T-helper 1 cell treated with Interleukin-12 subunit alpha and Interleukin-12 subunit beta and Interleukin-4 antibody, amounts not matched to agents 30 μg/mL and 1 μg/mL, for 36 hours (primary cell): ENCODE data around the gene CNTN4.

Source experiments
- H3K27ac Mint-ChIP-seq: one replicate; pipeline ENCODE4 v1.8.0; 2021; ENCODE audit warnings: mild to moderate bottlenecking, mixed read lengths
- H3K27me3 Mint-ChIP-seq: one replicate; pipeline ENCODE4 v1.8.0; 2021; ENCODE audit warnings: low read depth, mixed read lengths
- H3K36me3 Mint-ChIP-seq: one replicate; pipeline ENCODE4 v1.8.0; 2021; ENCODE audit warnings: low read depth, mixed read lengths
- H3K4me1 Mint-ChIP-seq: one replicate; pipeline ENCODE4 v1.8.0; 2021; ENCODE audit warnings: low read depth, mixed read lengths
- H3K4me3 Mint-ChIP-seq: one replicate; pipeline ENCODE4 v1.8.0; 2021; ENCODE audit warnings: mild to moderate bottlenecking, moderate library complexity, mixed read lengths
- H3K9me3 Mint-ChIP-seq: one replicate; pipeline ENCODE4 v1.8.0; 2021; ENCODE audit warnings: mixed read lengths

Gene CNTN4

DNA sequence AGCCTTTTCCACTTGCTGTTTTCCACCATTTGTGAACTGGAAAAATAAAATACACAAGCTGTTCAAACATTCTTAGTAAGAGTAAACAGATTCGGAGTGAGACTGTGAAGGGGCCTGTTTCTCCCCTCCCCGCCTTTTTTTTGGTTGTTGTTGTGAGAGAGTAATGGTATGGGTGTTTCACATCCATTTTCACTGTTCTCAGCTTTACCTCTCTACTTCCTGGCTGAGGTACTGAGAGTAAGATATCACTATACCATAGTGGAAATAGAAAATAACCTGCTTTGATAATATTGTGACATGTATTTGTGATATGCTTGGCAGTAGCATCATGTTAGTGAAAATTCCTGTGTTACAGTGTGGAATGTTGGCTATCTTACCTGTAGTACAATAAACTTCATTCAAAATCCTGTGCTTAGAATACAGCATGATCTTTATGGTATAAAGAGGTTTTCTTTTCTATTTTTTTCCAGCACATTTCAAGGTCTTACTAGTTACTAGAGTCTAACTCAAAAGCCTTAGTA, 12.0 kb downstream of the CNTN4 start:
- H3K36me3 Mint-ChIP-seq: no peaks in the 10 kb centered on the region
- no peaks in the 10 kb centered on the region for H3K27me3 Mint-ChIP-seq
- peaks cover 8% of the 10 kb centered on the region for H3K9me3 Mint-ChIP-seq
- no peaks in the 10 kb centered on the region for H3K4me1 Mint-ChIP-seq
- no peak overlapping the region for H3K4me3 Mint-ChIP-seq
- H3K27ac Mint-ChIP-seq: no peak overlapping the region

DNA sequence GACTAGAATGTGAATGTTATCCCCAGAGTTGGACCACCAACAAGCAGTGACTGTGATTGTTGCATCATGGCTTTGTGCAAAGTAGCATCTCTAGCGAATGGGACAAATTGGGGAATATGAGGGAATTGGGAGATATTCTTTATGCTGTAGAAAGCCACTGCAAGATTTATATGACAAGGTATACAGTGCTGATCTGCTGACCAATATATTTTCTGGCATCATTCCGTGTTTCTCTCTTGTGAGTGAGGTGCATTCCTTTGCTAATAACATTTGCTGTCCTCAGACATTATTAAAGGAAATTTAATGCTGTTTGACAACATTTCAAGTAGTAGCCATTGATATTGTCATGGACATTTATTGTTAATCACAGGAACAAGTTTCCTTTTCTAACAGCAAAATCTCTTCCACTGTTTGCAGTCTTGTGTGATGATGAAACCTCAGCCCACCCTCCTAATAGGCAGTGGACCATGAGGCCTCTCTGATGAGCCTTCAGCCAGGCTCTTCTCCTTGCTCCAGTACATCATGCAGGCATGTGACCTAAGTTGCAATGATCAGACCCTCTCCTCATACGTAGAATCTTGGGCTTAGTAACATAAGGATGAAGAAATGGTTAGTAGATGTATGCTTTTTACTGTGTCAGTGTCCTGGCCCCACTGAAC, 16.1 kb downstream of the CNTN4 start:
- Mint-ChIP-seq H3K4me3 (no peak overlapping the region), H3K27me3 (no peaks in the 10 kb centered on the region), H3K9me3 (no peaks in the 10 kb centered on the region), H3K36me3 (no peaks in the 10 kb centered on the region), H3K4me1 (no peaks in the 10 kb centered on the region), H3K27ac (no peak overlapping the region)

DNA sequence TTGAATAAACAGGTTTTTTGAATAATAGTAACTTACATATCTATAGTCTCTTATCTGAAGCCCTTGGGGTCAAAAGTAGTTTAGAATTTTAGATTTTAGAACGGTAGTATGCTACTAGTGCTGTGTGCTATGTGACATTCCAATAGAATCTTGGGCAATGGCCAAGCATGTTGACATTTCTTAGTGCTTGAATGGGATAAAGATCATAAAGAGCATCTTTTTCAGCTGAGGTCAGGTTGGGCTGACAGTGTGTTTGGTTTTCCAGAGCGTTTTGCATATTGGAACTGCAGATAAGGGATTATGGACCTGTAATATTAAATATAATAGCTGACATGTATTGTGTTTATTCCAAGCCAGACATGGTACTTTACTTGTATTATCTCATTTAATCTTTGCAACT, 32.1 kb downstream of the CNTN4 start:
- Mint-ChIP-seq H3K27ac (no peak overlapping the region), H3K27me3 (no peaks in the 10 kb centered on the region), H3K36me3 (no peaks in the 10 kb centered on the region), H3K4me3 (no peak overlapping the region), H3K4me1 (no peaks in the 10 kb centered on the region), H3K9me3 (no peaks in the 10 kb centered on the region)

DNA sequence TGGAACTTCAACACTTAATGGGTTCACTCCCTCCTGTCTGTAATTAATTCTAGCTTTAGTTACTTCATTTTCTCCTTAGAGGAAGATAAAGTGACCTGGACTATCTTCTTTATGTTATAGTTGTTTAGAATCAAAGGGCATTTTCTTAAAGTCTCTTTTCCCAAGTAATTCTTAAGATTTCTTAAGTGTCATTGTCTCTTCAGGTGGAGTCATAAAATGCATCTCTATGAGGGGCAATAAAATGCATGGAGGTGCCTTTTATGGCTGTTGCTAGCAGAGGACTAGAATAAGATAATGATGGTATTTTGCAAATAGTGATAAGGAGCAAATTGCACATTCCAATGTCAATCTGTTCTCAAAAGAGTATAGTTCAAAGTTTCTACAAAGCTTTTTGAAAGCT, 34.5 kb downstream of the CNTN4 start:
- Mint-ChIP-seq H3K9me3 (no peaks in the 10 kb centered on the region), H3K4me1 (no peaks in the 10 kb centered on the region), H3K27me3 (no peaks in the 10 kb centered on the region), H3K4me3 (no peak overlapping the region), H3K36me3 (no peaks in the 10 kb centered on the region), H3K27ac (no peak overlapping the region)

DNA sequence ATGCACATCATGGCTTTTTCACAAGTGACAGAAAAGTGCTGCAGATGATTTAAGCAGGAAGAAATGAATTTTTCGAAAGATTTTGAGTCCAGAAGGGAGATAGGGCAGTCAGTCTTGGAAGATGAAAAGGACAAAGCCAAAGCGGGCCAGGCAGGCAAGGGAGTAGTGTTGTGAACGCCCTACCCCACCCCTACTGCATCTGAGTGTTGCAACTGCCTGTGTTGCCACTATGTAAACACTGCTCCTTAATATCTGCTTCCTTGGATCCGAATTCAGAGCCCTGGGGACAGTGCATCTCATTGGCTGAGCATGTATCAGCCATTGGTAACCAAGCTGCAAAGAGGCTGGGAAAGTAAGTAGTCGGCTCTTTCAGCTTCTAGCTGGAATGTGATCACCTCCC, 39.0 kb downstream of the CNTN4 start:
- no peaks in the 10 kb centered on the region for H3K27me3 Mint-ChIP-seq

DNA sequence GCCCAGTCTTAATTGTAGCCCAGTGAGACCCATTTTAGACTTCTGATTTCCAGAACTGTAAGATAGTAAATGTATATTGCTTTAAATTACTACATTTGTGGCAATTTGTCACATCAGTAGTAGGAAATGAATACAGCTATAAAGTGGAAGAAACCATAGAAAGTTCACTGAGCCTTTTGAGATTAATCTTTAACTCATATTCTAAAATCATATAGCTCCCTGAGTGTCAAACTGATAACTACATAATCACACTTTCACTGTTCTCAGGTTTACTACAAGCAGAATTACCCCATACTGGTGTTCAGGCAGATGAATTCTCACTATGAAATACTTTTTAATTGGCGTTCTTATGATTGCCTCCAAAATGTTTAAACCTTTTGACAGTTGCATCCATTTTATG, 42.8 kb downstream of the CNTN4 start:
- Mint-ChIP-seq H3K27ac (no peak overlapping the region), H3K27me3 (no peaks in the 10 kb centered on the region), H3K36me3 (no peaks in the 10 kb centered on the region), H3K4me1 (no peaks in the 10 kb centered on the region), H3K9me3 (peaks cover 4% of the 10 kb centered on the region), H3K4me3 (no peak overlapping the region)

More for the DNA sequence above, 39.0 kb downstream of the CNTN4 start:
- Mint-ChIP-seq H3K4me3 (no peak overlapping the region), H3K36me3 (no peaks in the 10 kb centered on the region), H3K4me1 (no peaks in the 10 kb centered on the region), H3K9me3 (peaks cover 4% of the 10 kb centered on the region), H3K27ac (no peak overlapping the region)

DNA sequence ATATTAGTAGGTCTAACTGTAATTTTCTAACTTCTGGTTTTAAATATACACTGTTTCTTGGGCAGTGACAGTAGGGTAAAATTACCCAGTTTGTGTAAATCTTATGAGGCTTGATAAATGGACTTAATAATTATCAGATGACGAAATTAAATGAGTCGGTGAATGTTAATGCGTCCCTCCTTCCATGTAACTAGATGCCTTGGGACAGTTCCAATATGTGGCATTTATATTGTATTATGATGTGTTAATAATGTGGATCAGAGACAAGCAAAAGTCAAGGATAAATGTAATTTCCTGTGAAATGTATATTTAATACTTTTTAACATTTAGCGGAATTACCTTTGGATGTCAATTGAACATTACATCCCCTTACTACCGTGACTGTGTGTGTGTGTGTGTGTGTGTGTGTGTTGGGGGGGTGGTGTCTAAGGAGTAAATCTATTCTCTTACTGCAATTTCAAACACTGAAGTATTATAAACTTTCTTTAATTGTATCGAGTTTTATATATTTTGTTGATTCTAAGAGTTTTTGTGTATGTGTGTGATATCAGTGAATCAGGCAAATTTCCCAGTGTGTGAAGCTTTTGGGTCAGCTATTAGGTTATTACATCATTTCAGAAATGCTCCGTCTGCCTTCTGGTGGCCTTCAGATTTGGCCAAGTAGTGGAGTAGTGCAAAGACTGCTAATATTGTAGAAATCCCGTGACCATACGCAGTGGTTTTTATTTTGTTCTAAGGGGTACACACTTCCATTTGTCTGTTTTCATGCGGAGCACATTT, 50.1 kb downstream of the CNTN4 start:
- no peak overlapping the region for H3K4me3 Mint-ChIP-seq
- no peaks in the 10 kb centered on the region for H3K27me3 Mint-ChIP-seq
- no peaks in the 10 kb centered on the region for H3K36me3 Mint-ChIP-seq
- H3K27ac Mint-ChIP-seq: no peak overlapping the region
- no peaks in the 10 kb centered on the region for H3K9me3 Mint-ChIP-seq
- no peaks in the 10 kb centered on the region for H3K4me1 Mint-ChIP-seq

DNA sequence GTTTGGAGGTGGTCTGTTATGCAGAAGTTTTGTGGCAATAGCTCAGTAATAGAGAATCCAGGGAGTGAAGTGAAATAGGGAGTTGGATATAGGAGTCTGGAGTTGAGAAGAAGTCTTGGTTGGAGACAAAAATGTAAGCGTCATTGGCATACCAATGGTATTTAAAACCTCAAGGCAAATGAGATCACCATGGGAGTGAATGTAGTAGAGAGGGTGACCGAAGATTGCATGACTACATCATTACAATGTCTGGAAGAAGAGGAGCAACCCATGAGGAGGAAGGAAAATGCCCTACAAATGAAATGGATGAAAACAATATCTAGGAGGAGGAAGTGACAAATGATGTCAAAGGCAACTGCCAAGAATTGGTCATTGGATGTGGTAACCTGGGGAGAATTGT, 54.4 kb downstream of the CNTN4 start:
- H3K36me3 Mint-ChIP-seq: no peaks in the 10 kb centered on the region
- no peak overlapping the region for H3K4me3 Mint-ChIP-seq
- H3K4me1 Mint-ChIP-seq: no peaks in the 10 kb centered on the region
- H3K27me3 Mint-ChIP-seq: no peaks in the 10 kb centered on the region
- no peak overlapping the region for H3K27ac Mint-ChIP-seq
- no peaks in the 10 kb centered on the region for H3K9me3 Mint-ChIP-seq

DNA sequence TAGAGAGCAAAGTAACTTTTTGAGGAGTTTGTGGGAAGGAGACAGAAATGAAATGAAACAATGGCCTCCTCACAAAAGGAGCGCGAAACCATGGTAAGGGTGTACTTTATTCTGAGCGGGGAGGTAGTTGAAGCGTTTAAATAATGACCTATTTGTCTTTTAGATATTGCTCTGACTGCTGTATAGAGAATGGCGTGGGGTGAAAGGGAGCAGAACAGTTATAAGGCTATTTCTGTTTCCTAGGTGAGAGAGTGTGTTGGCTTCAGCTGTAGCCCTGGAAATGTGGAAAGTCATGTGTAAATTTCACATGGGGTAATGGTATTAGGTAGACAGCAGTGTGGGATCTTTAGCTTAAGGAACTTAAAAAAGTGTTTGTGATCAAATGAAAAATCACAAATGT, 54.9 kb downstream of the CNTN4 start:
- H3K27ac Mint-ChIP-seq: no peak overlapping the region
- no peaks in the 10 kb centered on the region for H3K36me3 Mint-ChIP-seq
- no peaks in the 10 kb centered on the region for H3K4me1 Mint-ChIP-seq
- no peak overlapping the region for H3K4me3 Mint-ChIP-seq
- no peaks in the 10 kb centered on the region for H3K9me3 Mint-ChIP-seq
- no peaks in the 10 kb centered on the region for H3K27me3 Mint-ChIP-seq

DNA sequence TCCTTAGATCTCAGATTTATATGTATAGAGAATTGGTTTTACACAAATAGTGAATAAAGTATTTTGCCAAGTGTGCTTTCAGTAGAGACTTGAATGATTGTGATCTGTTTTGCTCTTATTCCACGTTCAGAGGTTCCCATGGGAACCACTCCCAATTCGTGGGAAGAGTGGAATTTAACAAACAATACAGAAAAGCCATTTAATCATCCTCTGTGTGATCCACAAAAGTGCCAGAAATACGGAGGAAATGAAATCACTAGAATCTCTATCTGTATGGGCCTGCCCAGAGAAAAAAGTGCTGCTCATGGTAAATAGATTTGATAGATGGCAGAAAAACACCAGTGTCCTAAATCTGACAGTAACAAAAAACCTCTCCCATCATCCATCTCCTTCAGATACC, 56.0 kb downstream of the CNTN4 start:
- Mint-ChIP-seq H3K27me3 (no peaks in the 10 kb centered on the region), H3K4me1 (no peaks in the 10 kb centered on the region), H3K36me3 (no peaks in the 10 kb centered on the region), H3K9me3 (no peaks in the 10 kb centered on the region), H3K27ac (no peak overlapping the region), H3K4me3 (no peak overlapping the region)

DNA sequence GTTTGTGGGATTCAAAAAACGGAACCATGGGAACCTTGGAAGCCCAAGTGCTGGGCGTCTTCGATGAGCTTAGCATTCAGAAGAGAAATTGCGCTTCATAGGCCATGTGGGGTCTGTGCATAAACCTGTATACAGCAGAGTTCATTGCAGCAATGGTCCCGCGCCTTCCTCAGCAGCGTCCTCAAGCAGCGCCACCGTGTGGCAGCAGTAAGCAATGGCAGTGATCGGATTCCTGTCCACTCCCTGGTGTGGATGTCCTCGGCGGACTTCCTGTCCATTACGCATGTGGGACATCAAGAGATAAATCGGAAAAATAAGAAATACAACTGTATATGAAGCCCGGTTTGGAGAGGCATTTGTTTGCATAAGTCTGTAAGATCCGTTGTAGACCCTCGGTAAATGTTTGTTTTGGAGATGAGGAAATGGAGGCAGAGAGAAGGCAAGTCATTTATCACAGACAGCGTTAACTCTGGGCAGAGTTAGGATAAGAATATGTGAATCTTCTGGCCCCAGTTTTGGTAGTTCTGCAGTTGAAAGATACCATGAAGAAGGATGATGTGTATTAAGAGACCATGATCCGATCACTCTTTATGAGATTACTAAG, 57.7 kb downstream of the CNTN4 start:
- no peak overlapping the region for H3K27ac Mint-ChIP-seq
- no peaks in the 10 kb centered on the region for H3K9me3 Mint-ChIP-seq
- no peaks in the 10 kb centered on the region for H3K4me1 Mint-ChIP-seq
- H3K4me3 Mint-ChIP-seq: no peak overlapping the region
- H3K36me3 Mint-ChIP-seq: no peaks in the 10 kb centered on the region
- H3K27me3 Mint-ChIP-seq: no peaks in the 10 kb centered on the region

DNA sequence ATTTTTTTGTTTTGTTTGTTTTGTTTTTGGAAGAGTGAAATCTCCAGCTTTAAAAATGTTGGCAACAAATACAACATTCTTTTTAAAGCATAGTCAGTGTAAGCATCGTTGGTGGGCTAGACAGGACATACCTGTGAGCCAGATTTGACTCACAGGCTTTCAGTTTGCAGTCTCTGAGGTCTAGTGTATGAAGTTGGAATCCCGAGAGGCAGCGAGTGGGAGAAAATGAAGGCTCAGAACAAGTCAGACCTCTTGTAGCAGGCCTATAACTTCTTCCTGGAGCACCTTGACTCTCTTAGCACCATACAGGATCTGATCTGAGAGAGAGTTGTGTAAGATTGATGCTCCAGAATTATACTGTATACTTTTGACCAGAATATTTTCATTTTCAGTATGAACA, 60.2 kb downstream of the CNTN4 start:
- no peaks in the 10 kb centered on the region for H3K36me3 Mint-ChIP-seq
- H3K27me3 Mint-ChIP-seq: no peaks in the 10 kb centered on the region
- H3K27ac Mint-ChIP-seq: no peak overlapping the region
- H3K4me1 Mint-ChIP-seq: no peaks in the 10 kb centered on the region
- H3K4me3 Mint-ChIP-seq: no peak overlapping the region
- no peaks in the 10 kb centered on the region for H3K9me3 Mint-ChIP-seq

DNA sequence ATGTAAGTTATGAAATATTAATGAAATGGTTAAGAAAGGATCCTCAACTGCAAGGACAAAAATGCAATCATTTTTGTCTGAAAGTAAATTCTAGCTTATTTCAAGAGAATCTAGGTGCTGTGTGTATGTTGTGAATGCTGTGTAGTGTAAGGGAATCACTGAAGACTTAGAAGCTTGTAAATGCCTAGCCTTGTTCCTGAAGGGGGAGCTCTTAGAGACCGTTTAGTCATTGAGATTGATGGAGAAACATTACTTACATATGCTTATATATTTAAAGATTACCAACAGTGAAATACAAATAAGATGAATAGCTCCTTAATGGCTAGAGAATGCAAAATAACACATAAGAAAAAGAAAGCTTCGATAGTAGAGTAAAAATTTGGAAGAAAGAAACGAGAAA, 67.9 kb downstream of the CNTN4 start:
- H3K27ac Mint-ChIP-seq: no peak overlapping the region
- no peaks in the 10 kb centered on the region for H3K27me3 Mint-ChIP-seq
- H3K9me3 Mint-ChIP-seq: no peaks in the 10 kb centered on the region
- H3K4me3 Mint-ChIP-seq: no peak overlapping the region
- no peaks in the 10 kb centered on the region for H3K4me1 Mint-ChIP-seq
- no peaks in the 10 kb centered on the region for H3K36me3 Mint-ChIP-seq

DNA sequence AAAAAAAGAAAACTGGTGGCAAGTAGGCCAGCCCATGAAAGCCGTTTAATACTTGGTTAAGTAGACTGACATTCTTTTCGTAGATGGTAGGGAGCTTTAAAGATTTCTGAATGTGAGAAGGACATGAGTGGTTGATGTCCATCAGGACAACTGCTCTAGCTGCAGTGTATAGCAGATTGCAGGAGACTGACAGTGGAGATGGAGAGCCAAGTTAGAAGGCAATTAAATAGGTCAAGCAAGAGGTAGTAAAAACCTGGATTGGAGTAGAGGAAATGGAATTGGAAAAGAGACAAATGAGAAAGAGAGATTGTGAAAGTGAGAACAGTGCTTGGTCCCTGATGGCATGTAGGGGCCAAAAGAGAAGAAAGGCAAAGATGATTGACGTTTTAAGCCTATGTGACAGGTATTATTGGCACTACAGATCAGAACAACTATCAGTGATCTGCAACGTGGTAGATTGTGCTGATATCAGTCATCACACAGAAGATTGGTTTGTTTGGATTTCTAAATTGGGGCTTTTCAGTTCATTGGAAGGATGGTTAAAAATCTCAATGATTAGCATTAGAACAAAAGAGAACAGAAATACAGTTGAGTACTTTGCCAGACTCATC, 74.0 kb downstream of the CNTN4 start:
- H3K4me3 Mint-ChIP-seq: no peak overlapping the region
- H3K27me3 Mint-ChIP-seq: no peaks in the 10 kb centered on the region
- H3K36me3 Mint-ChIP-seq: no peaks in the 10 kb centered on the region
- peaks cover 9% of the 10 kb centered on the region for H3K9me3 Mint-ChIP-seq
- H3K4me1 Mint-ChIP-seq: no peaks in the 10 kb centered on the region
- H3K27ac Mint-ChIP-seq: no peak overlapping the region

DNA sequence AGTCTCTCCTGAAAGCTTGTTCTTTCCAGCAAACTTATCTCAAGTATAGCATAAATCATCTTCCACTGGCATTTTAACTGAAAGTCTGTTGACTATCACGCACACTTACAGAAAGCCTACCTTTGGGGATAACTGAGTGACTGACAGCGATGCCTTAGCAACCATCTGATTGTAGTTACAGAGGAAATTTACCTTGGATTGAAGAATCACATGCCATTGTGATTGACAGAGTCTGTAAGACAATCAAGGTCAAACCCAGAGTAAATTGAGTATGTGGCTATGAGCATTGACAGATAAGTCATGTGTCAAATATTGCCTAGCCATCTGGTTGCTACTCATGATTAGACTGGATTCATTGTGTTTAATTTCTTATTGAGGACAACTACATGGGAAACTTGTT, 82.0 kb downstream of the CNTN4 start:
- Mint-ChIP-seq H3K4me3 (no peak overlapping the region), H3K27ac (no peak overlapping the region), H3K36me3 (no peaks in the 10 kb centered on the region), H3K4me1 (no peaks in the 10 kb centered on the region), H3K27me3 (no peaks in the 10 kb centered on the region), H3K9me3 (no peaks in the 10 kb centered on the region)
